ENCODE results near the gene RPS6KB1. TPM values are rescaled to one million over a fixed set of nuclear protein-coding genes. Genes with fewer than 3 reads are reported as not detected.

Gene RPS6KB1
- polyA plus RNA-seq, 1 donor from 2014 or later, result 25.3 TPM

DNA sequence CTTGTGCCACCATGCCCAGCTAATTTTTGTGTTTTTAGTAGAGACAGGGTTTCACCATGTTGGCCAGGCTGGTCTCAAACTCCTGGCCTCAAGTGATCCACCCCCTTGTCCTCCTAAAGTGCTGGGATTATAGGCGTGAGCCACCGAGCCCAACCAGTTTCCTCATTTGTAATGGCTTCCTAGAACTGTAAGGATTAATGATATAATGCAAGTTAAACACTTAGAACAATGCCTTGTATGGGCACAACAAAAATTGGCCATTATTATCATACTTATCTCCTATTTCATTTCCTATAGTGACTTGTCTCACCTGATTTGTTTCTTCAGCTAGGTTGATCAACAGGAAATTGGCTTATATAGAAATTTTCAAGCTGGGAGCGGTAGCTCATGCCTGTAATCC is 14.3 kb upstream of the RPS6KB1 start:
- Histone ChIP-seq H3K27me3 (ENCODE audit: insufficient read depth, low read depth, low read length) (no peaks in the 10 kb centered on the region), H3K9ac (ENCODE audit: low read length) (no peak overlapping the region), H3K9me3 (ENCODE audit: low read length) (no peaks in the 10 kb centered on the region), H3K27ac (ENCODE audit: low read length) (no peak overlapping the region), H4K20me1 (ENCODE audit: insufficient read depth) (no peaks in the 10 kb centered on the region), H3K79me2 (replicated peaks; ENCODE audit: insufficient read depth, low read length) (no peaks in the 10 kb centered on the region), H3K4me2 (ENCODE audit: low read length) (no peak overlapping the region), H3K4me3 (ENCODE audit: low read length) (no peak overlapping the region), H3K9me2 (ENCODE audit: insufficient read depth, low read length) (no peaks in the 10 kb centered on the region), H3K36me3 (ENCODE audit: insufficient read depth, low read length) (no peaks in the 10 kb centered on the region), H3F3A (ENCODE audit: insufficient read depth, low read length, poor library complexity, severe bottlenecking) (no peaks in the 10 kb centered on the region), H2AFZ (ENCODE audit: low read depth, low read length) (no peak overlapping the region)
- no peak for TF ChIP-seq TAF1 (IDR thresholded peaks at IDR 0.05; ENCODE audit: low read depth)
- TF ChIP-seq, protein P1, sequence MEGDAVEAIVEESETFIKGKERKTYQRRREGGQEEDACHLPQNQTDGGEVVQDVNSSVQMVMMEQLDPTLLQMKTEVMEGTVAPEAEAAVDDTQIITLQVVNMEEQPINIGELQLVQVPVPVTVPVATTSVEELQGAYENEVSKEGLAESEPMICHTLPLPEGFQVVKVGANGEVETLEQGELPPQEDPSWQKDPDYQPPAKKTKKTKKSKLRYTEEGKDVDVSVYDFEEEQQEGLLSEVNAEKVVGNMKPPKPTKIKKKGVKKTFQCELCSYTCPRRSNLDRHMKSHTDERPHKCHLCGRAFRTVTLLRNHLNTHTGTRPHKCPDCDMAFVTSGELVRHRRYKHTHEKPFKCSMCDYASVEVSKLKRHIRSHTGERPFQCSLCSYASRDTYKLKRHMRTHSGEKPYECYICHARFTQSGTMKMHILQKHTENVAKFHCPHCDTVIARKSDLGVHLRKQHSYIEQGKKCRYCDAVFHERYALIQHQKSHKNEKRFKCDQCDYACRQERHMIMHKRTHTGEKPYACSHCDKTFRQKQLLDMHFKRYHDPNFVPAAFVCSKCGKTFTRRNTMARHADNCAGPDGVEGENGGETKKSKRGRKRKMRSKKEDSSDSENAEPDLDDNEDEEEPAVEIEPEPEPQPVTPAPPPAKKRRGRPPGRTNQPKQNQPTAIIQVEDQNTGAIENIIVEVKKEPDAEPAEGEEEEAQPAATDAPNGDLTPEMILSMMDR (IDR thresholded peaks at IDR 0.05; ENCODE audit: poor library complexity, severe bottlenecking), result no peak
- TF ChIP-seq EZH2 (IDR thresholded peaks at IDR 0.05; ENCODE audit: borderline replicate concordance, insufficient read depth, low read length, poor library complexity, severe bottlenecking), result no peak
- no peak for TF ChIP-seq POLR2AphosphoS5 (IDR thresholded peaks at IDR 0.05)
- TF ChIP-seq RAD21 (conservative IDR thresholded peaks at IDR 0.05), result no peak
- no peak for TF ChIP-seq MXI1 (conservative IDR thresholded peaks at IDR 0.05; ENCODE audit: poor library complexity, severe bottlenecking)
- no peak for TF ChIP-seq SMC3 (conservative IDR thresholded peaks at IDR 0.05; ENCODE audit: poor library complexity)
- TF ChIP-seq EP300 (conservative IDR thresholded peaks at IDR 0.05; ENCODE audit: poor library complexity, severe bottlenecking), result no peak
- TF ChIP-seq, protein P2, sequence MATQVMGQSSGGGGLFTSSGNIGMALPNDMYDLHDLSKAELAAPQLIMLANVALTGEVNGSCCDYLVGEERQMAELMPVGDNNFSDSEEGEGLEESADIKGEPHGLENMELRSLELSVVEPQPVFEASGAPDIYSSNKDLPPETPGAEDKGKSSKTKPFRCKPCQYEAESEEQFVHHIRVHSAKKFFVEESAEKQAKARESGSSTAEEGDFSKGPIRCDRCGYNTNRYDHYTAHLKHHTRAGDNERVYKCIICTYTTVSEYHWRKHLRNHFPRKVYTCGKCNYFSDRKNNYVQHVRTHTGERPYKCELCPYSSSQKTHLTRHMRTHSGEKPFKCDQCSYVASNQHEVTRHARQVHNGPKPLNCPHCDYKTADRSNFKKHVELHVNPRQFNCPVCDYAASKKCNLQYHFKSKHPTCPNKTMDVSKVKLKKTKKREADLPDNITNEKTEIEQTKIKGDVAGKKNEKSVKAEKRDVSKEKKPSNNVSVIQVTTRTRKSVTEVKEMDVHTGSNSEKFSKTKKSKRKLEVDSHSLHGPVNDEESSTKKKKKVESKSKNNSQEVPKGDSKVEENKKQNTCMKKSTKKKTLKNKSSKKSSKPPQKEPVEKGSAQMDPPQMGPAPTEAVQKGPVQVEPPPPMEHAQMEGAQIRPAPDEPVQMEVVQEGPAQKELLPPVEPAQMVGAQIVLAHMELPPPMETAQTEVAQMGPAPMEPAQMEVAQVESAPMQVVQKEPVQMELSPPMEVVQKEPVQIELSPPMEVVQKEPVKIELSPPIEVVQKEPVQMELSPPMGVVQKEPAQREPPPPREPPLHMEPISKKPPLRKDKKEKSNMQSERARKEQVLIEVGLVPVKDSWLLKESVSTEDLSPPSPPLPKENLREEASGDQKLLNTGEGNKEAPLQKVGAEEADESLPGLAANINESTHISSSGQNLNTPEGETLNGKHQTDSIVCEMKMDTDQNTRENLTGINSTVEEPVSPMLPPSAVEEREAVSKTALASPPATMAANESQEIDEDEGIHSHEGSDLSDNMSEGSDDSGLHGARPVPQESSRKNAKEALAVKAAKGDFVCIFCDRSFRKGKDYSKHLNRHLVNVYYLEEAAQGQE (IDR thresholded peaks at IDR 0.05; ENCODE audit: borderline replicate concordance), result no peak

DNA sequence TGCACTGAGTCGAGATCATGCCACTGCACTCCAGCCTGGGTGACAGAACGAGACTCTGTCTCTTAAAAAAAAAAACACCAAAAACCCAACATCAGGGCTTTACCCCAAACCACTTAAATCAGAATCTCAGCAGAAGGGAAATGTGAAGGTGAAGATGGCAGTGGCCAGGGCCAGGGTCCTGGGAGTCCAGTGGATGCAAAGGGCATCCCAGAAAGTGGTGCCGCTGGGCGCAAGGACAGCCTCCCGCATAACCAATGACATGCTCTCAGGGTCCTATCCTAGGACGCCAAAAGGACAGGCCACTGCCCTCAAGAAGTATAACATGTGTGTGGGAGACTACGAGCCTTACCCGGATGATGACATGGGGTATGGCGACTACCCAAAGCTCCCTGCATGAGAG is 8.1 kb upstream of the RPS6KB1 start:
- Histone ChIP-seq H3K9me2 (ENCODE audit: insufficient read depth, low read length) (no peaks in the 10 kb centered on the region), H3K36me3 (ENCODE audit: insufficient read depth, low read length) (no peaks in the 10 kb centered on the region), H3K4me2 (ENCODE audit: low read length) (no peak overlapping the region), H3F3A (ENCODE audit: insufficient read depth, low read length, poor library complexity, severe bottlenecking) (no peaks in the 10 kb centered on the region), H4K20me1 (ENCODE audit: insufficient read depth) (no peaks in the 10 kb centered on the region), H3K4me3 (ENCODE audit: low read length) (no peak overlapping the region), H2AFZ (ENCODE audit: low read depth, low read length) (no peak overlapping the region), H3K9me3 (ENCODE audit: low read length) (no peaks in the 10 kb centered on the region), H3K27ac (ENCODE audit: low read length) (no peak overlapping the region), H3K9ac (ENCODE audit: low read length) (no peak overlapping the region), H3K79me2 (replicated peaks; ENCODE audit: insufficient read depth, low read length) (no peaks in the 10 kb centered on the region), H3K27me3 (ENCODE audit: insufficient read depth, low read depth, low read length) (no peaks in the 10 kb centered on the region)
- no peak for TF ChIP-seq EP300 (conservative IDR thresholded peaks at IDR 0.05; ENCODE audit: poor library complexity, severe bottlenecking)
- TF ChIP-seq RAD21 (conservative IDR thresholded peaks at IDR 0.05), result no peak
- no peak for TF ChIP-seq MXI1 (conservative IDR thresholded peaks at IDR 0.05; ENCODE audit: poor library complexity, severe bottlenecking)

Measured in neural cell (in vitro differentiated cells).